ENCODE measurements around the gene TYMP. TPM values are rescaled to one million over a fixed set of nuclear protein-coding genes. Genes with fewer than 3 reads are reported as not detected.

Gene TYMP
- total RNA-seq, 1 experiment from 2014 or later: 12.3 TPM

DNA sequence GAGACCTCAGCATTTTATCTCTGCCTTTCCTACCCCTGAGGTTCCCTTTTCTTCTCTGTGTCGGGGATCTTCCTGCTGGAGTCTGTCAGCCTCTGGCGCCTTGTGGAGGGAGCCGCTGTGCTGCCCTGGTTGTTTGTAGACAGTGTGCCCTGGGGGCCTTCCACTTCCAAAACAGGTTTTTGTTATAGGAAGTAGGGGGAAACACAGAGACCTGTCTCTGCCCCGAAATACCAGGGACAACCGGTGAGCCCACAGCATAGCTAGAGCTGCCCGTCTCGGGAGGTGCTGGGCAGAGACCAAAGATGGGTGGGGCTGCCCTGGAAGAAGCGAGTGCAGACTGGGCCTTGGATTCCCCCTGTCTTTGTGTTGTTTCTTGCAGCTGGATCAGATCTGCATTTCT, 13.7 kb downstream of the TYMP start:
- Histone ChIP-seq H3K4me3 (ENCODE audit: low read length) (no peak overlapping the region), H3K9me2 (replicated peaks; ENCODE audit: low read length) (no peaks in the 10 kb centered on the region), H3K9me3 (ENCODE audit: low read length) (no peaks in the 10 kb centered on the region), H4K20me1 (ENCODE audit: low read length) (no peaks in the 10 kb centered on the region), H3K27me3 (ENCODE audit: low read length) (no peaks in the 10 kb centered on the region), H3K4me2 (ENCODE audit: low read length) (no peak overlapping the region), H2AFZ (ENCODE audit: low read length) (no peak overlapping the region), H3K79me2 (ENCODE audit: low read length) (peaks cover 36% of the 10 kb centered on the region), H3K9ac (ENCODE audit: low read length) (no peak overlapping the region), H3K4me1 (ENCODE audit: insufficient read depth, low read length) (no peaks in the 10 kb centered on the region), H3F3A (ENCODE audit: low read length, unreplicated experiment) (no peaks in the 10 kb centered on the region), H3K36me3 (ENCODE audit: low read depth, low read length) (no peaks in the 10 kb centered on the region; the same call in 1 of the 2 replicates), H3K27ac (ENCODE audit: low read length) (no peak overlapping the region)
- ChIA-PET POLR2A (ENCODE audit: unreplicated experiment) (no interaction called here), CTCF (no interaction called here)
- BruUV-seq (replicated peaks): no TSS peak
- TF ChIP-seq, protein P1, sequence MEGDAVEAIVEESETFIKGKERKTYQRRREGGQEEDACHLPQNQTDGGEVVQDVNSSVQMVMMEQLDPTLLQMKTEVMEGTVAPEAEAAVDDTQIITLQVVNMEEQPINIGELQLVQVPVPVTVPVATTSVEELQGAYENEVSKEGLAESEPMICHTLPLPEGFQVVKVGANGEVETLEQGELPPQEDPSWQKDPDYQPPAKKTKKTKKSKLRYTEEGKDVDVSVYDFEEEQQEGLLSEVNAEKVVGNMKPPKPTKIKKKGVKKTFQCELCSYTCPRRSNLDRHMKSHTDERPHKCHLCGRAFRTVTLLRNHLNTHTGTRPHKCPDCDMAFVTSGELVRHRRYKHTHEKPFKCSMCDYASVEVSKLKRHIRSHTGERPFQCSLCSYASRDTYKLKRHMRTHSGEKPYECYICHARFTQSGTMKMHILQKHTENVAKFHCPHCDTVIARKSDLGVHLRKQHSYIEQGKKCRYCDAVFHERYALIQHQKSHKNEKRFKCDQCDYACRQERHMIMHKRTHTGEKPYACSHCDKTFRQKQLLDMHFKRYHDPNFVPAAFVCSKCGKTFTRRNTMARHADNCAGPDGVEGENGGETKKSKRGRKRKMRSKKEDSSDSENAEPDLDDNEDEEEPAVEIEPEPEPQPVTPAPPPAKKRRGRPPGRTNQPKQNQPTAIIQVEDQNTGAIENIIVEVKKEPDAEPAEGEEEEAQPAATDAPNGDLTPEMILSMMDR (conservative IDR thresholded peaks at IDR 0.05; ENCODE audit: low read depth, low read length): no peak
- TF ChIP-seq EZH2 (IDR thresholded peaks at IDR 0.05; ENCODE audit: low read length, unreplicated experiment) (no peak), EZH2phosphoT487 (IDR thresholded peaks at IDR 0.05; ENCODE audit: borderline replicate concordance, low read length) (no peak)
- intact Hi-C loops (cut with micrococcal nuclease): no loop called here
- ATAC-seq (no peak), DNase-seq (no peak)

- no peak for TF ChIP-seq EZH2phosphoT487 (IDR thresholded peaks at IDR 0.05; ENCODE audit: borderline replicate concordance, low read length)
- no peak for TF ChIP-seq EZH2 (IDR thresholded peaks at IDR 0.05; ENCODE audit: low read length, unreplicated experiment)
- TF ChIP-seq, protein P1 (conservative IDR thresholded peaks at IDR 0.05; ENCODE audit: low read depth, low read length): no peak
- ChIA-PET POLR2A (ENCODE audit: unreplicated experiment) (no interaction called here), CTCF (no interaction called here)
- Histone ChIP-seq H3K27ac (ENCODE audit: low read length) (no peak overlapping the region), H4K20me1 (ENCODE audit: low read length) (no peaks in the 10 kb centered on the region), H3K4me1 (ENCODE audit: insufficient read depth, low read length) (peaks cover 7% of the 10 kb centered on the region), H2AFZ (ENCODE audit: low read length) (no peak overlapping the region), H3K4me3 (ENCODE audit: low read length) (no peak overlapping the region), H3K36me3 (ENCODE audit: low read depth, low read length) (no peaks in the 10 kb centered on the region), H3K9ac (ENCODE audit: low read length) (no peak overlapping the region), H3K9me3 (ENCODE audit: low read length) (no peaks in the 10 kb centered on the region), H3K27me3 (ENCODE audit: low read length) (no peaks in the 10 kb centered on the region), H3K4me2 (ENCODE audit: low read length) (no peak overlapping the region), H3F3A (ENCODE audit: low read length, unreplicated experiment) (no peaks in the 10 kb centered on the region), H3K9me2 (replicated peaks; ENCODE audit: low read length) (no peaks in the 10 kb centered on the region), H3K79me2 (ENCODE audit: low read length) (peaks cover 60% of the 10 kb centered on the region)
- BruUV-seq (replicated peaks): no TSS peak
- ATAC-seq (no peak), DNase-seq (no peak)
- intact Hi-C loops (cut with micrococcal nuclease): no loop called here
Observed at GRCh38 chr22:50513175-50513574, 16.6 kb downstream of the TYMP start.

DNA sequence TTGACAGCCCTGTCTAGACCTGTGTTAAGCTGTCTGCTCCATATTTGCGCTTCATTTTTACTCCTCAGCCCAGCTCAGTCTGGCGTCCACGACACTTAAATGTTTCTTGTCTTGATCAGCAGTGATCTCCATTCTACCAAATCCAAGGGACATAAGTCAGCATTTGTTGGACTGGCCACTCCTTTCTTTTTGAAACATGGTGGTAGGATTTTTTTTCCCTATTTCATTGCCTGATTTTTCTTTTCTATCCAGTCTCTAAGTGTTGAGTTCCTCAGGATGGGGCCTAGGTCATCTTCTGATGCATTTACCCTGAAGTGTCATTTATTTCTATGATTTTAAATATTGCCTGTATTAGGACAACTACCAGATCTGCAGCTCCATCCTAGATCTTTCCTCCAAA, 20.9 kb downstream of the TYMP start:
- Histone ChIP-seq H3K27ac (ENCODE audit: low read length) (no peak overlapping the region), H4K20me1 (ENCODE audit: low read length) (no peaks in the 10 kb centered on the region), H3K36me3 (ENCODE audit: low read depth, low read length) (no peaks in the 10 kb centered on the region), H3K9me3 (ENCODE audit: low read length) (no peaks in the 10 kb centered on the region), H3K4me1 (ENCODE audit: insufficient read depth, low read length) (peaks cover 7% of the 10 kb centered on the region), H3K4me3 (ENCODE audit: low read length) (peak overlapping the region; percentile 86), H3K9me2 (replicated peaks; ENCODE audit: low read length) (no peaks in the 10 kb centered on the region), H2AFZ (ENCODE audit: low read length) (no peak overlapping the region), H3K79me2 (ENCODE audit: low read length) (peaks cover 58% of the 10 kb centered on the region), H3K27me3 (ENCODE audit: low read length) (no peaks in the 10 kb centered on the region), H3K4me2 (ENCODE audit: low read length) (peak overlapping the region; percentile 88), H3K9ac (ENCODE audit: low read length) (peak overlapping the region; percentile 85), H3F3A (ENCODE audit: low read length, unreplicated experiment) (no peaks in the 10 kb centered on the region)
- CTCF ChIA-PET: interaction anchor here (1.4 kb wide), 1 partner anchor 17 kb away, joined by 15 read pairs; the partner anchor contains the start of gene SCO2
- DNase-seq (no peak), ATAC-seq (no peak)
- TF ChIP-seq, protein P1 (conservative IDR thresholded peaks at IDR 0.05; ENCODE audit: low read depth, low read length): no peak
- no peak for TF ChIP-seq EZH2phosphoT487 (IDR thresholded peaks at IDR 0.05; ENCODE audit: borderline replicate concordance, low read length)
- no peak for TF ChIP-seq EZH2 (IDR thresholded peaks at IDR 0.05; ENCODE audit: low read length, unreplicated experiment)
- POLR2A ChIA-PET (ENCODE audit: unreplicated experiment): no interaction called here
- intact Hi-C loops (cut with micrococcal nuclease): no loop called here
- BruUV-seq (replicated peaks): TSS peak; percentile 69
